ENCODE results near the gene OR51B2.
"Not testable (repeated sequence)": the region's sequence is repeated elsewhere in the genome, so short reads cannot be mapped to it uniquely, and the experiment has no call there.

Gene OR51B2

GRCh38 chr11:5307256-5308019, 16.7 kb downstream of the OR51B2 start:
- no peak for DNase-seq

- DNase-seq, result no peak
Observed at GRCh38 chr11:5304046-5304445, 20.1 kb downstream of the OR51B2 start.

- no peak for DNase-seq
Observed at GRCh38 chr11:5303626-5304025, 20.5 kb downstream of the OR51B2 start.

GRCh38 chr11:5301846-5302245, 22.3 kb downstream of the OR51B2 start, which contains the start of gene OR51B4:
Gene OR51B4 (minus strand): TSS chr11:5301946. CDS start chr11:5301946, 0 bp downstream.
- no peak for DNase-seq

- no peak for DNase-seq
Observed at GRCh38 chr11:5300251-5300650, 23.8 kb downstream of the OR51B2 start.

- DNase-seq, result no peak
Observed at GRCh38 chr11:5298451-5298850, 25.6 kb downstream of the OR51B2 start.

GRCh38 chr11:5297721-5298323, 26.3 kb downstream of the OR51B2 start:
- no peak for DNase-seq

GRCh38 chr11:5294342-5294995, 29.6 kb downstream of the OR51B2 start:
- not testable (repeated sequence) for DNase-seq

GRCh38 chr11:5293028-5293427, 31.1 kb downstream of the OR51B2 start:
- DNase-seq, result no peak

- peak; percentile 14 for DNase-seq
Observed at GRCh38 chr11:5291207-5291838, 32.8 kb downstream of the OR51B2 start.

- no peak for DNase-seq
Observed at GRCh38 chr11:5290106-5290505, 34.0 kb downstream of the OR51B2 start.

- no peak for DNase-seq
Observed at GRCh38 chr11:5289696-5290095, 34.4 kb downstream of the OR51B2 start.

- DNase-seq, result no peak
Observed at GRCh38 chr11:5288906-5289550, 35.1 kb downstream of the OR51B2 start.

- DNase-seq, result no peak
Observed at GRCh38 chr11:5288108-5288905, 35.8 kb downstream of the OR51B2 start.

GRCh38 chr11:5286901-5287300, 37.2 kb downstream of the OR51B2 start:
- no peak for DNase-seq

- no peak for DNase-seq
Observed at GRCh38 chr11:5286351-5286750, 37.7 kb downstream of the OR51B2 start.

GRCh38 chr11:5285703-5286340, 38.3 kb downstream of the OR51B2 start:
- no peak for DNase-seq

- DNase-seq, result no peak
Observed at GRCh38 chr11:5284637-5285036, 39.5 kb downstream of the OR51B2 start.

GRCh38 chr11:5283882-5284281, 40.2 kb downstream of the OR51B2 start:
- DNase-seq, result no peak

- no peak for DNase-seq
Observed at GRCh38 chr11:5283086-5283485, 41.0 kb downstream of the OR51B2 start.

GRCh38 chr11:5282628-5283027, 41.5 kb downstream of the OR51B2 start:
- DNase-seq, result no peak

GRCh38 chr11:5281596-5281995, 42.5 kb downstream of the OR51B2 start:
- DNase-seq, result no peak
